Activated CD8-positive, alpha-beta memory T cell treated with anti-CD3 and anti-CD28 coated beads, Interleukin-2, amount 10 ng/mL, durations not matched to agents 7 days and 5 days (primary cell): Measurements from ENCODE around the gene FRMD4A. TPM values are rescaled to one million over a fixed set of nuclear protein-coding genes. Genes with fewer than 3 reads are reported as not detected.

Experiments used
- ATAC-seq: fragments of 150-1000 bp; cut with Tn5 transposase; one replicate; pipeline ENCODE4 v1.10.0; 2021; ENCODE audit warnings: moderate library complexity
- CTCF ChIA-PET: fragments of 350-600 bp; sonication (Branson Sonifier 250); formaldehyde crosslinking; loops from one replicate; lab custom pipeline; 2021; ENCODE audit warnings: antibody characterized with exemption; lab: Charles Lee
- DNase-seq: peaks from one replicate; pipeline ENCODE4 v3.0.0-alpha.2; 2020
- H3K27ac Mint-ChIP-seq: one replicate; pipeline ENCODE4 v1.8.0; 2021; ENCODE audit warnings: mild to moderate bottlenecking, mixed read lengths
- H3K27me3 Mint-ChIP-seq: one replicate; pipeline ENCODE4 v1.8.0; 2021; ENCODE audit warnings: mixed read lengths
- H3K36me3 Mint-ChIP-seq: one replicate; pipeline ENCODE4 v1.8.0; 2021; ENCODE audit warnings: mild to moderate bottlenecking, mixed read lengths
- H3K4me1 Mint-ChIP-seq: one replicate; pipeline ENCODE4 v1.8.0; 2021; ENCODE audit warnings: mixed read lengths
- H3K4me3 Mint-ChIP-seq: one replicate; pipeline ENCODE4 v1.8.0; 2021; ENCODE audit warnings: mild to moderate bottlenecking, moderate library complexity, mixed read lengths
- H3K9me3 Mint-ChIP-seq: one replicate; pipeline ENCODE4 v1.8.0; 2022; ENCODE audit warnings: low read depth, mixed read lengths
- total RNA-seq, 2 experiments: library from RNA; stranded (reverse); gene quantifications; one replicate each; pipeline ENCODE4 v1.2.3, GENCODE V29; 2021

Gene FRMD4A
- total RNA-seq, 2 experiments from 2014 or later, result 0.09 to 1.2 TPM

- Mint-ChIP-seq H3K27me3 (peaks cover 22% of the 10 kb centered on the region), H3K9me3 (no peaks in the 10 kb centered on the region), H3K27ac (no peak overlapping the region), H3K36me3 (no peaks in the 10 kb centered on the region), H3K4me1 (peaks cover 1% of the 10 kb centered on the region), H3K4me3 (no peak overlapping the region)
- ATAC-seq (no peak), DNase-seq (no peak)
- CTCF ChIA-PET, result interaction anchor here (0.5 kb wide), 1 partner anchor 1959 kb away, joined by 3 read pairs; no protein-coding TSS in a partner anchor
These were observed 446.9 kb downstream of the FRMD4A start for GRCh38 chr10:13883636-13884444.

- Mint-ChIP-seq H3K9me3 (no peaks in the 10 kb centered on the region), H3K4me3 (no peak overlapping the region), H3K27me3 (peaks cover 8% of the 10 kb centered on the region), H3K36me3 (no peaks in the 10 kb centered on the region), H3K4me1 (peaks cover 1% of the 10 kb centered on the region), H3K27ac (no peak overlapping the region)
- ATAC-seq (no peak), DNase-seq (no peak)
- CTCF ChIA-PET, result no interaction called here
These were observed 448.5 kb downstream of the FRMD4A start for GRCh38 chr10:13882119-13882711.

GRCh38 chr10:13880760-13881159 is 450.0 kb downstream of the FRMD4A start:
- Mint-ChIP-seq H3K27ac (no peak overlapping the region), H3K9me3 (no peaks in the 10 kb centered on the region), H3K27me3 (peaks cover 6% of the 10 kb centered on the region), H3K4me1 (no peaks in the 10 kb centered on the region), H3K4me3 (no peak overlapping the region), H3K36me3 (no peaks in the 10 kb centered on the region)
- CTCF ChIA-PET, result no interaction called here
- DNase-seq, result no peak
- ATAC-seq, result no peak

- no peak for DNase-seq
- CTCF ChIA-PET, result no interaction called here
- no peak overlapping the region for H3K4me3 Mint-ChIP-seq
- no peaks in the 10 kb centered on the region for H3K9me3 Mint-ChIP-seq
- ATAC-seq, result no peak
- H3K27ac Mint-ChIP-seq, result no peak overlapping the region
- no peaks in the 10 kb centered on the region for H3K36me3 Mint-ChIP-seq
- H3K27me3 Mint-ChIP-seq, result peaks cover 7% of the 10 kb centered on the region
- no peaks in the 10 kb centered on the region for H3K4me1 Mint-ChIP-seq
These were observed 453.4 kb downstream of the FRMD4A start for GRCh38 chr10:13877154-13877909.

- Mint-ChIP-seq H3K4me3 (no peak overlapping the region), H3K4me1 (no peaks in the 10 kb centered on the region), H3K27me3 (peaks cover 7% of the 10 kb centered on the region), H3K36me3 (no peaks in the 10 kb centered on the region), H3K9me3 (no peaks in the 10 kb centered on the region), H3K27ac (no peak overlapping the region)
- CTCF ChIA-PET, result no interaction called here
- ATAC-seq (no peak), DNase-seq (no peak)
These were observed 457.5 kb downstream of the FRMD4A start for GRCh38 chr10:13873196-13873595.

GRCh38 chr10:13872411-13872810 is 458.3 kb downstream of the FRMD4A start:
- CTCF ChIA-PET, result no interaction called here
- Mint-ChIP-seq H3K36me3 (no peaks in the 10 kb centered on the region), H3K27me3 (peaks cover 7% of the 10 kb centered on the region), H3K4me1 (no peaks in the 10 kb centered on the region), H3K9me3 (no peaks in the 10 kb centered on the region), H3K4me3 (no peak overlapping the region), H3K27ac (no peak overlapping the region)
- ATAC-seq (no peak), DNase-seq (no peak)

- Mint-ChIP-seq H3K9me3 (no peaks in the 10 kb centered on the region), H3K36me3 (no peaks in the 10 kb centered on the region), H3K4me1 (no peaks in the 10 kb centered on the region), H3K4me3 (no peak overlapping the region), H3K27ac (no peak overlapping the region), H3K27me3 (peaks cover 7% of the 10 kb centered on the region)
- no peak for DNase-seq
- CTCF ChIA-PET, result no interaction called here
- ATAC-seq, result no peak
These were observed 458.9 kb downstream of the FRMD4A start for GRCh38 chr10:13871776-13872175.

GRCh38 chr10:13871011-13871410 is 459.7 kb downstream of the FRMD4A start:
- H3K27me3 Mint-ChIP-seq, result peaks cover 7% of the 10 kb centered on the region
- H3K36me3 Mint-ChIP-seq, result no peaks in the 10 kb centered on the region
- no peak for DNase-seq
- no peak overlapping the region for H3K4me3 Mint-ChIP-seq
- no peak for ATAC-seq
- H3K9me3 Mint-ChIP-seq, result no peaks in the 10 kb centered on the region
- no peaks in the 10 kb centered on the region for H3K4me1 Mint-ChIP-seq
- no peak overlapping the region for H3K27ac Mint-ChIP-seq
- CTCF ChIA-PET, result interaction anchor here (1.0 kb wide), 1 partner anchor 78 kb away, joined by 3 read pairs; no protein-coding TSS in a partner anchor

GRCh38 chr10:13869295-13869664 is 461.4 kb downstream of the FRMD4A start:
- H3K9me3 Mint-ChIP-seq, result no peaks in the 10 kb centered on the region
- CTCF ChIA-PET, result no interaction called here
- H3K4me3 Mint-ChIP-seq, result no peak overlapping the region
- no peaks in the 10 kb centered on the region for H3K27me3 Mint-ChIP-seq
- ATAC-seq, result no peak
- DNase-seq, result no peak
- H3K4me1 Mint-ChIP-seq, result no peaks in the 10 kb centered on the region
- no peaks in the 10 kb centered on the region for H3K36me3 Mint-ChIP-seq
- no peak overlapping the region for H3K27ac Mint-ChIP-seq

GRCh38 chr10:13868528-13869294 is 462.0 kb downstream of the FRMD4A start:
- Mint-ChIP-seq H3K27me3 (no peaks in the 10 kb centered on the region), H3K36me3 (no peaks in the 10 kb centered on the region), H3K9me3 (no peaks in the 10 kb centered on the region), H3K4me1 (no peaks in the 10 kb centered on the region), H3K4me3 (no peak overlapping the region), H3K27ac (no peak overlapping the region)
- ATAC-seq, result no peak
- CTCF ChIA-PET, result no interaction called here
- DNase-seq, result no peak

- no peak overlapping the region for H3K27ac Mint-ChIP-seq
- ATAC-seq (no peak), DNase-seq (no peak)
- H3K36me3 Mint-ChIP-seq, result no peaks in the 10 kb centered on the region
- H3K9me3 Mint-ChIP-seq, result no peaks in the 10 kb centered on the region
- peaks cover under 1% of the 10 kb centered on the region for H3K27me3 Mint-ChIP-seq
- no peak overlapping the region for H3K4me3 Mint-ChIP-seq
- H3K4me1 Mint-ChIP-seq, result no peaks in the 10 kb centered on the region
- CTCF ChIA-PET, result no interaction called here
These were observed 462.9 kb downstream of the FRMD4A start for GRCh38 chr10:13867822-13868221.

- Mint-ChIP-seq H3K4me1 (no peaks in the 10 kb centered on the region), H3K9me3 (no peaks in the 10 kb centered on the region), H3K27ac (no peak overlapping the region), H3K36me3 (no peaks in the 10 kb centered on the region), H3K4me3 (no peak overlapping the region), H3K27me3 (peaks cover 16% of the 10 kb centered on the region)
- DNase-seq (no peak), ATAC-seq (no peak)
- CTCF ChIA-PET, result interaction anchor here (1.1 kb wide), 1 partner anchor 52 kb away, joined by 3 read pairs; no protein-coding TSS in a partner anchor
These were observed 464.8 kb downstream of the FRMD4A start for GRCh38 chr10:13865758-13866491.
